ENCODE data around the gene TMEM201. TPM values are rescaled to one million over a fixed set of nuclear protein-coding genes. Genes with fewer than 3 reads are reported as not detected.

The TMEM201 gene
- polyA plus RNA-seq, 1 of the 3 experiments (the other 2 are of a cell fraction) = 8.2 TPM

DNA sequence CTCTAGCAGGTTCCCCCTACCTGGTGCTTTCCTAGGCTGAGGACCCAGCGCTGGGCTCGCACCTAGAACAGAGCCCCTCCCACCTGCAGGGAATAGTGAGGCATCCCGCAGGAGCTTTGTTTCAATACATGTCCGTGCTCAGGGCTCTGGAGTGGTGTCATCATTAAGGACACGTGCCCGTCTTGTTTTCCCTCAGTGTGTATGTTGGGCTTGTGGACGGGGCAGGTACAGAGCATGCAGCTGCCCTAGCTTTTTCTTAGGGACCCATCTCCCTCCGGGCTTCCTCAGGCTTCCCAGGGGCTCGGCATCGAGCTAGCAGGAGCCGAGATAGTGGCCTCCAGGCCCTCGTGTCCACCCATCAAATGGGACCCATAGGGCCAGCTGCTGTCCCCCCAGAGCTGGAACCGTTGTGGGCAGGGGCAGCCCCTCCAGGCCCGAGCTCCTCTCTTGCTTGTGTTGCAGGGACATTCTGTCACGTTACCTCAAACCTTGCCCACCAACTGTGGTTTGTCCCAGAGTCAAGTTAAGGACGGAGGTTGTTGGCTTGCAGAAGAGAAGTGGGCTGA lies 3.9 kb downstream of the TMEM201 start:
- H3K27ac ChIP-seq (ENCODE audit: low read depth in 2 of 2, low read length in 1 of 2) = peak overlapping the region; percentile 45 to 93; a peak in 3 of 4 replicates
- peaks cover 26 to 76% of the 10 kb centered on the region in 2 experiments; a peak in 3 of 4 replicates for H3K4me1 ChIP-seq (ENCODE audit: control insufficient read depth in 1 of 2, insufficient read depth in 2 of 2, low read depth in 1 of 2, low read length in 1 of 2)
- H3F3A ChIP-seq (replicated peaks; ENCODE audit: insufficient read depth) = no peaks in the 10 kb centered on the region
- DNase-seq = no peak
- H3K4me2 ChIP-seq = no peak overlapping the region
- no peaks in the 10 kb centered on the region for H3K9me2 ChIP-seq
- POLR2A ChIA-PET = interaction anchor here (1.2 to 1.6 kb wide), 2 partner anchors 11 to 12 kb away, joined by 4 to 5 read pairs; no protein-coding TSS in a partner anchor
- H4K20me1 ChIP-seq (ENCODE audit: insufficient read depth) = peaks cover 32% of the 10 kb centered on the region; the same call in 1 of the 2 replicates
- no peaks in the 10 kb centered on the region for H3K9me3 ChIP-seq
- CTCF ChIA-PET = interaction anchor here (1.0 to 7.0 kb wide), 4 partner anchors 11 to 34 kb away, joined by 3 to 51 read pairs (median 8); no protein-coding TSS in a partner anchor
- H3K9ac ChIP-seq = no peak overlapping the region
- WGBS (ENCODE audit: low lambda C conversion rate) = 100% methylated on average over 3 of the region's 16 CpGs
- H3K27me3 ChIP-seq (ENCODE audit: insufficient read depth) = no peaks in the 10 kb centered on the region
- H3K36me3 ChIP-seq (replicated peaks in 1 of 2; ENCODE audit: control insufficient read depth in 1 of 2, insufficient read depth in 2 of 2, low read length in 1 of 2) = peaks cover 0 to 9% of the 10 kb centered on the region in 2 experiments
- no peak overlapping the region for H3K4me3 ChIP-seq (ENCODE audit: low read depth in 2 of 2, low read length in 1 of 2)
- no peak overlapping the region for H2AFZ ChIP-seq (ENCODE audit: low read depth)
- peaks cover 63% of the 10 kb centered on the region for H3K79me2 ChIP-seq (ENCODE audit: insufficient read depth)
- TF ChIP-seq TEAD4 (IDR thresholded peaks at IDR 0.05; ENCODE audit: borderline replicate concordance, insufficient read depth) (no peak), IRF3 (IDR thresholded peaks at IDR 0.05; ENCODE audit: low read depth, low read length) (no peak), FOSL2 (IDR thresholded peaks at IDR 0.05; ENCODE audit: borderline replicate concordance, low read depth) (no peak), YY1 (IDR thresholded peaks at IDR 0.05; ENCODE audit: low read depth) (no peak), MEF2A (IDR thresholded peaks at IDR 0.05; ENCODE audit: borderline replicate concordance, low read depth) (no peak), CHD2 (IDR thresholded peaks at IDR 0.05; ENCODE audit: low read length, partially characterized antibody) (no peak), POLR2AphosphoS5 (IDR thresholded peaks at IDR 0.05; ENCODE audit: low read depth, low read length) (no peak), ZBTB33 (IDR thresholded peaks at IDR 0.05; ENCODE audit: borderline replicate concordance, low read depth) (no peak), PBX3 (IDR thresholded peaks at IDR 0.05) (no peak), GATA2 (CRISPR knock-in tag; IDR thresholded peaks at IDR 0.05) (no peak), EP300 (IDR thresholded peaks at IDR 0.05; ENCODE audit: borderline replicate concordance in 1 of 2, low read depth in 1 of 2, low read length in 1 of 2) (no peak), EZH2phosphoT487 (IDR thresholded peaks at IDR 0.05; ENCODE audit: borderline replicate concordance, low read depth) (no peak), NRF1 (IDR thresholded peaks at IDR 0.05; ENCODE audit: low read depth, low read length) (no peak), MXI1 (IDR thresholded peaks at IDR 0.05; ENCODE audit: low read depth, low read length) (no peak)
- TF ChIP-seq, protein P1, sequence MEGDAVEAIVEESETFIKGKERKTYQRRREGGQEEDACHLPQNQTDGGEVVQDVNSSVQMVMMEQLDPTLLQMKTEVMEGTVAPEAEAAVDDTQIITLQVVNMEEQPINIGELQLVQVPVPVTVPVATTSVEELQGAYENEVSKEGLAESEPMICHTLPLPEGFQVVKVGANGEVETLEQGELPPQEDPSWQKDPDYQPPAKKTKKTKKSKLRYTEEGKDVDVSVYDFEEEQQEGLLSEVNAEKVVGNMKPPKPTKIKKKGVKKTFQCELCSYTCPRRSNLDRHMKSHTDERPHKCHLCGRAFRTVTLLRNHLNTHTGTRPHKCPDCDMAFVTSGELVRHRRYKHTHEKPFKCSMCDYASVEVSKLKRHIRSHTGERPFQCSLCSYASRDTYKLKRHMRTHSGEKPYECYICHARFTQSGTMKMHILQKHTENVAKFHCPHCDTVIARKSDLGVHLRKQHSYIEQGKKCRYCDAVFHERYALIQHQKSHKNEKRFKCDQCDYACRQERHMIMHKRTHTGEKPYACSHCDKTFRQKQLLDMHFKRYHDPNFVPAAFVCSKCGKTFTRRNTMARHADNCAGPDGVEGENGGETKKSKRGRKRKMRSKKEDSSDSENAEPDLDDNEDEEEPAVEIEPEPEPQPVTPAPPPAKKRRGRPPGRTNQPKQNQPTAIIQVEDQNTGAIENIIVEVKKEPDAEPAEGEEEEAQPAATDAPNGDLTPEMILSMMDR (IDR thresholded peaks at IDR 0.05) = no peak
- TF ChIP-seq, protein P2, sequence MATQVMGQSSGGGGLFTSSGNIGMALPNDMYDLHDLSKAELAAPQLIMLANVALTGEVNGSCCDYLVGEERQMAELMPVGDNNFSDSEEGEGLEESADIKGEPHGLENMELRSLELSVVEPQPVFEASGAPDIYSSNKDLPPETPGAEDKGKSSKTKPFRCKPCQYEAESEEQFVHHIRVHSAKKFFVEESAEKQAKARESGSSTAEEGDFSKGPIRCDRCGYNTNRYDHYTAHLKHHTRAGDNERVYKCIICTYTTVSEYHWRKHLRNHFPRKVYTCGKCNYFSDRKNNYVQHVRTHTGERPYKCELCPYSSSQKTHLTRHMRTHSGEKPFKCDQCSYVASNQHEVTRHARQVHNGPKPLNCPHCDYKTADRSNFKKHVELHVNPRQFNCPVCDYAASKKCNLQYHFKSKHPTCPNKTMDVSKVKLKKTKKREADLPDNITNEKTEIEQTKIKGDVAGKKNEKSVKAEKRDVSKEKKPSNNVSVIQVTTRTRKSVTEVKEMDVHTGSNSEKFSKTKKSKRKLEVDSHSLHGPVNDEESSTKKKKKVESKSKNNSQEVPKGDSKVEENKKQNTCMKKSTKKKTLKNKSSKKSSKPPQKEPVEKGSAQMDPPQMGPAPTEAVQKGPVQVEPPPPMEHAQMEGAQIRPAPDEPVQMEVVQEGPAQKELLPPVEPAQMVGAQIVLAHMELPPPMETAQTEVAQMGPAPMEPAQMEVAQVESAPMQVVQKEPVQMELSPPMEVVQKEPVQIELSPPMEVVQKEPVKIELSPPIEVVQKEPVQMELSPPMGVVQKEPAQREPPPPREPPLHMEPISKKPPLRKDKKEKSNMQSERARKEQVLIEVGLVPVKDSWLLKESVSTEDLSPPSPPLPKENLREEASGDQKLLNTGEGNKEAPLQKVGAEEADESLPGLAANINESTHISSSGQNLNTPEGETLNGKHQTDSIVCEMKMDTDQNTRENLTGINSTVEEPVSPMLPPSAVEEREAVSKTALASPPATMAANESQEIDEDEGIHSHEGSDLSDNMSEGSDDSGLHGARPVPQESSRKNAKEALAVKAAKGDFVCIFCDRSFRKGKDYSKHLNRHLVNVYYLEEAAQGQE (IDR thresholded peaks at IDR 0.05; ENCODE audit: low read depth, low read length) = no peak

Data from SK-N-SH (cell line).